Measurements from ENCODE around the gene MAPRE2.

- TF ChIP-seq CTCF (IDR thresholded peaks at IDR 0.05; ENCODE audit: low read length) (no peak), EZH2phosphoT487 (IDR thresholded peaks at IDR 0.05; ENCODE audit: low read length) (no peak), EZH2 (optimal IDR thresholded peaks at IDR 0.05; ENCODE audit: low read depth, low read length) (no peak)
Measured at GRCh38 chr18:35121531-35121930, 80.3 kb downstream of the MAPRE2 start.
